HG03064 (cell line): ENCODE data around the gene PCYT2.

Source experiments
- ATAC-seq: cut with Tn5 transposase; IDR thresholded peaks from one replicate; pipeline ENCODE4 v1.9.1; 2021; ENCODE audit warnings: low read depth; ENCODE audit not compliant: unreplicated experiment

The PCYT2 gene

GRCh38 chr17:81914103-81914850, 3.1 kb upstream of the PCYT2 start:
- ATAC-seq: no peak

GRCh38 chr17:81913394-81914102, 2.3 kb upstream of the PCYT2 start:
- ATAC-seq: no peak

- ATAC-seq: no peak
Observed at GRCh38 chr17:81912441-81913309, 1.5 kb upstream of the PCYT2 start.

- ATAC-seq: no peak
Observed at GRCh38 chr17:81911969-81912368, 770 bp upstream of the PCYT2 start.

- ATAC-seq: peak; percentile 21
Observed at GRCh38 chr17:81910840-81911276, 341 bp downstream of the PCYT2 start.

- ATAC-seq: no peak
Observed at GRCh38 chr17:81909966-81910839, 996 bp downstream of the PCYT2 start.

GRCh38 chr17:81909231-81909630, 2.0 kb downstream of the PCYT2 start:
- no peak for ATAC-seq

GRCh38 chr17:81908793-81909192, 2.4 kb downstream of the PCYT2 start:
- ATAC-seq: no peak

GRCh38 chr17:81907219-81908145, 3.7 kb downstream of the PCYT2 start:
- ATAC-seq: no peak

- no peak for ATAC-seq
Observed at GRCh38 chr17:81906476-81907218, 4.6 kb downstream of the PCYT2 start.

- ATAC-seq: no peak
Observed at GRCh38 chr17:81905993-81906392, 5.2 kb downstream of the PCYT2 start.

GRCh38 chr17:81905424-81905875, 5.7 kb downstream of the PCYT2 start:
- no peak for ATAC-seq

GRCh38 chr17:81904600-81905423, 6.4 kb downstream of the PCYT2 start:
- no peak for ATAC-seq

- ATAC-seq: no peak
Observed at GRCh38 chr17:81903896-81904599, 7.2 kb downstream of the PCYT2 start.

- no peak for ATAC-seq
Observed at GRCh38 chr17:81903415-81903831, 7.8 kb downstream of the PCYT2 start.

GRCh38 chr17:81902653-81903414, 8.4 kb downstream of the PCYT2 start:
- ATAC-seq: no peak
